Osteoblast (primary cell): ENCODE data around the gene PHLPP1. TPM values are rescaled to one million over a fixed set of nuclear protein-coding genes. Genes with fewer than 3 reads are reported as not detected.

Source experiments
- DNase-seq: peaks from one replicate; pipeline ENCODE4 v3.0.0; 2011; ENCODE audit warnings: low spot score, mixed read lengths; ENCODE audit not compliant: insufficient read length; ENCODE audit errors: missing footprints
- H2AFZ ChIP-seq: 2 replicates; pipeline ENCODE4 v1.6.0; 2011; ENCODE audit warnings: mild to moderate bottlenecking, low read length
- H3K27ac ChIP-seq: 2 replicates; pipeline ENCODE4 v1.5.1; 2011; ENCODE audit warnings: mild to moderate bottlenecking, low read depth, low read length, moderate library complexity
- H3K27me3 ChIP-seq: 2 replicates; pipeline ENCODE4 v1.6.0; 2012; ENCODE audit warnings: mild to moderate bottlenecking, control low read depth, inconsistent platforms, low read length, moderate library complexity; ENCODE audit not compliant: insufficient read depth
- H3K36me3 ChIP-seq: 2 replicates; pipeline ENCODE4 v1.5.1; 2011; ENCODE audit warnings: mild to moderate bottlenecking, low read length, control low read depth, moderate library complexity; ENCODE audit not compliant: insufficient read depth
- H3K4me1 ChIP-seq: 2 replicates; pipeline ENCODE4 v1.5.1; 2011; ENCODE audit warnings: mild to moderate bottlenecking, low read length, control low read depth, moderate library complexity; ENCODE audit not compliant: insufficient read depth
- H3K4me2 ChIP-seq: 2 replicates; pipeline ENCODE4 v1.6.0; 2011; ENCODE audit warnings: mild to moderate bottlenecking, low read length; ENCODE audit not compliant: insufficient read depth
- H3K4me3 ChIP-seq: fragments of 200-600 bp; sonication (generic); 3 replicates; pipeline ENCODE4 v1.5.1; 2012; ENCODE audit warnings: mild to moderate bottlenecking, low read length, inconsistent platforms; ENCODE audit not compliant: insufficient read depth
- H3K79me2 ChIP-seq: 2 replicates; pipeline ENCODE4 v1.6.0; 2012; ENCODE audit warnings: mild to moderate bottlenecking, low read length, control low read depth, inconsistent platforms; ENCODE audit not compliant: insufficient read depth
- H3K9me3 ChIP-seq: 2 replicates; pipeline ENCODE4 v1.5.1; 2011; ENCODE audit warnings: low read depth, low read length, control low read depth
- H4K20me1 ChIP-seq: 2 replicates; pipeline ENCODE4 v1.6.0; 2012; ENCODE audit warnings: mild to moderate bottlenecking, low read length, control low read depth; ENCODE audit not compliant: insufficient read depth
- total RNA-seq: library from RNA; depleted of rRNA; stranded (reverse); fragments of >200 nt; gene quantifications from 2 replicates; pipeline ENCODE4 v1.2.3, GENCODE V29; 2012
- TF ChIP-seq, protein P1 (sequence below): IDR thresholded peaks from 2 replicates; pipeline ENCODE4 v1.5.1; 2011; ENCODE audit warnings: mild to moderate bottlenecking, low read depth, low read length, moderate library complexity; ENCODE audit errors: extremely low read depth

The PHLPP1 gene
- total RNA-seq, 1 donor, result 6.9 TPM

- TF ChIP-seq, protein P1, sequence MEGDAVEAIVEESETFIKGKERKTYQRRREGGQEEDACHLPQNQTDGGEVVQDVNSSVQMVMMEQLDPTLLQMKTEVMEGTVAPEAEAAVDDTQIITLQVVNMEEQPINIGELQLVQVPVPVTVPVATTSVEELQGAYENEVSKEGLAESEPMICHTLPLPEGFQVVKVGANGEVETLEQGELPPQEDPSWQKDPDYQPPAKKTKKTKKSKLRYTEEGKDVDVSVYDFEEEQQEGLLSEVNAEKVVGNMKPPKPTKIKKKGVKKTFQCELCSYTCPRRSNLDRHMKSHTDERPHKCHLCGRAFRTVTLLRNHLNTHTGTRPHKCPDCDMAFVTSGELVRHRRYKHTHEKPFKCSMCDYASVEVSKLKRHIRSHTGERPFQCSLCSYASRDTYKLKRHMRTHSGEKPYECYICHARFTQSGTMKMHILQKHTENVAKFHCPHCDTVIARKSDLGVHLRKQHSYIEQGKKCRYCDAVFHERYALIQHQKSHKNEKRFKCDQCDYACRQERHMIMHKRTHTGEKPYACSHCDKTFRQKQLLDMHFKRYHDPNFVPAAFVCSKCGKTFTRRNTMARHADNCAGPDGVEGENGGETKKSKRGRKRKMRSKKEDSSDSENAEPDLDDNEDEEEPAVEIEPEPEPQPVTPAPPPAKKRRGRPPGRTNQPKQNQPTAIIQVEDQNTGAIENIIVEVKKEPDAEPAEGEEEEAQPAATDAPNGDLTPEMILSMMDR, result no peak
- Histone ChIP-seq H3K4me2 (no peak overlapping the region), H3K36me3 (no peaks in the 10 kb centered on the region), H3K4me3 (no peak overlapping the region), H4K20me1 (no peaks in the 10 kb centered on the region), H3K27me3 (no peaks in the 10 kb centered on the region), H3K9me3 (no peaks in the 10 kb centered on the region), H2AFZ (no peak overlapping the region), H3K27ac (no peak overlapping the region), H3K4me1 (peaks cover 13% of the 10 kb centered on the region), H3K79me2 (no peaks in the 10 kb centered on the region)
- DNase-seq, result no peak
Measured at GRCh38 chr18:62862466-62862865, 147.1 kb downstream of the PHLPP1 start.

DNA sequence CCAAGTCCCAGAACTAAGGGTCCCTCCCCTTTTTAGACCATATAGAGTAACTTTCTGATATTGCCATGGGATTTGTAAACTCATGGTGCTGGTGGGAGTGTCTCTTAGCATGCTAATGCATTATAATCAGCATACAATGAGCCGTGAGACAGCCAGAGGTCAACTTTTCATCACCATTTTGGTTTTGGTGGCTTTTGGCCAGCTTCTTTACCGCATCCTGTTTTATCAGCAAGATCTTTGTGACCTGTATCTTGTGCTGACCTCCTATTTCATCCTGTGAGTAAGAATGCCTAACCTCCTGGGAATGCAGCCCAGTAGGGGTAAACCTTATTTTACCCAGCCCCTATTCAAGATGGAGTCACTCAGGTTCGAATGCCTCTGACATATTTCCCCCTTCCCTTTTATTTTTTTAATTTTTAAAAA, 148.2 kb downstream of the PHLPP1 start:
- no peaks in the 10 kb centered on the region for H3K27me3 ChIP-seq
- peaks cover 13% of the 10 kb centered on the region for H3K4me1 ChIP-seq
- no peak for DNase-seq
- no peak overlapping the region for H3K4me3 ChIP-seq
- TF ChIP-seq, protein P1, result no peak
- no peak overlapping the region for H3K4me2 ChIP-seq
- H3K36me3 ChIP-seq, result no peaks in the 10 kb centered on the region
- H3K79me2 ChIP-seq, result no peaks in the 10 kb centered on the region
- no peaks in the 10 kb centered on the region for H3K9me3 ChIP-seq
- H3K27ac ChIP-seq, result no peak overlapping the region
- H2AFZ ChIP-seq, result no peak overlapping the region
- no peaks in the 10 kb centered on the region for H4K20me1 ChIP-seq

DNA sequence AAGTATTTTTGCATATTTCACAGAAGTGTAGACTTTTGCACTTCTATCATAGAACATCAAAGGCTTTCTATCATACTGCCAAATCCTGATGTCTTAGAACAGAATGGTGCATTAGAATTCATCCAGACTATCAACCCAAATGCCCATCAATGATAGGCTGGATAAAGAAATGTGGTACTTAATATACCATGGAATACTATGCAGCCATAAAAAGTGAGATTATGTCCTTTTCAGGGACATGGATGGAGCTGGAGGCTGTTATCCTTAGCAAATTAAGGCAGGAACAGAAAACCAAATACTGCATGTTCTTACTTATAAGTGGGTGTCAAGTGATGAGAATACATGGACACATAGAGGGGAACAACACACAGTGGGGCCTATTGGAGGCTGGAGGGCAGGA, 150.2 kb downstream of the PHLPP1 start:
- DNase-seq, result no peak
- H3K36me3 ChIP-seq, result no peaks in the 10 kb centered on the region
- no peak overlapping the region for H3K27ac ChIP-seq
- no peak overlapping the region for H3K4me2 ChIP-seq
- no peaks in the 10 kb centered on the region for H4K20me1 ChIP-seq
- TF ChIP-seq, protein P1, result no peak
- H3K79me2 ChIP-seq, result no peaks in the 10 kb centered on the region
- H3K27me3 ChIP-seq, result no peaks in the 10 kb centered on the region
- H3K9me3 ChIP-seq, result no peaks in the 10 kb centered on the region
- no peak overlapping the region for H3K4me3 ChIP-seq
- no peak overlapping the region for H2AFZ ChIP-seq
- peaks cover 13% of the 10 kb centered on the region for H3K4me1 ChIP-seq

GRCh38 chr18:62867534-62867933, 152.2 kb downstream of the PHLPP1 start:
- TF ChIP-seq, protein P1, result no peak
- H4K20me1 ChIP-seq, result no peaks in the 10 kb centered on the region
- DNase-seq, result no peak
- H3K27me3 ChIP-seq, result no peaks in the 10 kb centered on the region
- no peak overlapping the region for H2AFZ ChIP-seq
- H3K4me2 ChIP-seq, result no peak overlapping the region
- no peaks in the 10 kb centered on the region for H3K9me3 ChIP-seq
- H3K4me3 ChIP-seq, result no peak overlapping the region
- peaks cover 10% of the 10 kb centered on the region for H3K4me1 ChIP-seq
- H3K79me2 ChIP-seq, result no peaks in the 10 kb centered on the region
- no peaks in the 10 kb centered on the region for H3K36me3 ChIP-seq
- H3K27ac ChIP-seq, result no peak overlapping the region
